ENCODE measurements around the gene DPP3.
"Not testable (repeated sequence)": the region's sequence is repeated elsewhere in the genome, so short reads cannot be mapped to it uniquely, and the experiment has no call there.

Gene DPP3

GRCh38 chr11:66543263-66544107 lies 63.3 kb downstream of the DPP3 start:
- TF ChIP-seq, protein P1, sequence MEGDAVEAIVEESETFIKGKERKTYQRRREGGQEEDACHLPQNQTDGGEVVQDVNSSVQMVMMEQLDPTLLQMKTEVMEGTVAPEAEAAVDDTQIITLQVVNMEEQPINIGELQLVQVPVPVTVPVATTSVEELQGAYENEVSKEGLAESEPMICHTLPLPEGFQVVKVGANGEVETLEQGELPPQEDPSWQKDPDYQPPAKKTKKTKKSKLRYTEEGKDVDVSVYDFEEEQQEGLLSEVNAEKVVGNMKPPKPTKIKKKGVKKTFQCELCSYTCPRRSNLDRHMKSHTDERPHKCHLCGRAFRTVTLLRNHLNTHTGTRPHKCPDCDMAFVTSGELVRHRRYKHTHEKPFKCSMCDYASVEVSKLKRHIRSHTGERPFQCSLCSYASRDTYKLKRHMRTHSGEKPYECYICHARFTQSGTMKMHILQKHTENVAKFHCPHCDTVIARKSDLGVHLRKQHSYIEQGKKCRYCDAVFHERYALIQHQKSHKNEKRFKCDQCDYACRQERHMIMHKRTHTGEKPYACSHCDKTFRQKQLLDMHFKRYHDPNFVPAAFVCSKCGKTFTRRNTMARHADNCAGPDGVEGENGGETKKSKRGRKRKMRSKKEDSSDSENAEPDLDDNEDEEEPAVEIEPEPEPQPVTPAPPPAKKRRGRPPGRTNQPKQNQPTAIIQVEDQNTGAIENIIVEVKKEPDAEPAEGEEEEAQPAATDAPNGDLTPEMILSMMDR (IDR thresholded peaks at IDR 0.05; ENCODE audit: control insufficient read depth, insufficient read depth, low read depth, low read length, missing control alignments): no peak
- no peak for DNase-seq (ENCODE audit: low read depth)
- H3K4me3 ChIP-seq (ENCODE audit: control insufficient read depth, low read depth, low read length): no peak overlapping the region

DNA sequence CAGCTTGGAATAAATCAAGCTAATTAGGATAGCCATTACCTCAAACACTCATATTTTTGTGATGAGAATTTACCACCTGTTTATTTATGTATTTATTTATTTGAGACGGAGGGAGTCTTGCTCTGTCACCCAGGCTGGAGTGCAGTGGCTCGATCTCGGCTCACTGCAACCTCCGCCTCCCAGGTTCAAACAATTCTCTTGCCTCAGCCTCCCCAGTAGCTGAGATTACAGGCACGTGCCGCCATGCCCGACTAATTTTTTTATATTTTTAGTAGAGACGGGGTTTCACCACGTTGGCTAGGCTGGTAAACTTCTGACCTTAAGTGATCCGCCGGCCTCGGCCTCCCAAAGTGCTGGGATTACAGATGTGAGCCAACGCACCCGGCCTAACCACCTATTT lies 64.7 kb downstream of the DPP3 start:
- peak overlapping the region; percentile 74 for H3K4me3 ChIP-seq (ENCODE audit: control insufficient read depth, low read depth, low read length)
- DNase-seq (ENCODE audit: low read depth): not testable (repeated sequence)

- peak; percentile 86 for DNase-seq (ENCODE audit: low read depth)
- TF ChIP-seq, protein P1 (IDR thresholded peaks at IDR 0.05; ENCODE audit: control insufficient read depth, insufficient read depth, low read depth, low read length, missing control alignments): no peak
Measured at GRCh38 chr11:66545701-66546367, 65.6 kb downstream of the DPP3 start, which contains the start of gene ZDHHC24. TSS of gene ZDHHC24 (minus strand) at chr11:66546048. CDS start at chr11:66546003, 45 bp downstream.

GRCh38 chr11:66546368-66546965 lies 66.2 kb downstream of the DPP3 start, which contains the start of gene ACTN3:
TSS of gene ACTN3 (plus strand) at chr11:66546903. CDS start at chr11:66546938, 35 bp downstream.
- no peak for DNase-seq (ENCODE audit: low read depth)
- TF ChIP-seq, protein P1 (IDR thresholded peaks at IDR 0.05; ENCODE audit: control insufficient read depth, insufficient read depth, low read depth, low read length, missing control alignments): no peak
- peak within 1 kb of the TSS; percentile 74 for H3K4me3 ChIP-seq (ENCODE audit: control insufficient read depth, low read depth, low read length)

More at GRCh38 chr11:66545701-66546367, 65.6 kb downstream of the DPP3 start, which contains the start of gene ZDHHC24:
- H3K4me3 ChIP-seq (ENCODE audit: control insufficient read depth, low read depth, low read length): peak within 1 kb of the TSS; percentile 74

GRCh38 chr11:66546966-66547661 lies 66.9 kb downstream of the DPP3 start:
- TF ChIP-seq, protein P1 (IDR thresholded peaks at IDR 0.05; ENCODE audit: control insufficient read depth, insufficient read depth, low read depth, low read length, missing control alignments): no peak
- no peak overlapping the region for H3K4me3 ChIP-seq (ENCODE audit: control insufficient read depth, low read depth, low read length)
- no peak for DNase-seq (ENCODE audit: low read depth)

- TF ChIP-seq, protein P1 (IDR thresholded peaks at IDR 0.05; ENCODE audit: control insufficient read depth, insufficient read depth, low read depth, low read length, missing control alignments): no peak
- no peak overlapping the region for H3K4me3 ChIP-seq (ENCODE audit: control insufficient read depth, low read depth, low read length)
- no peak for DNase-seq (ENCODE audit: low read depth)
Measured at GRCh38 chr11:66547662-66548009, 67.4 kb downstream of the DPP3 start.
